ENCODE results near the gene HEATR1.

The HEATR1 gene

GRCh38 chr1:236603991-236604904 is at the start of gene HEATR1:
Gene HEATR1 (minus strand): TSS chr1:236604516. CDS start chr1:236604095, 421 bp downstream.
- no peak for TF ChIP-seq CTCF (IDR thresholded peaks at IDR 0.05; ENCODE audit: low read depth, low read length)
- H3K4me3 ChIP-seq (ENCODE audit: low read depth, low read length) = peak within 1 kb of the TSS; percentile 94

DNA sequence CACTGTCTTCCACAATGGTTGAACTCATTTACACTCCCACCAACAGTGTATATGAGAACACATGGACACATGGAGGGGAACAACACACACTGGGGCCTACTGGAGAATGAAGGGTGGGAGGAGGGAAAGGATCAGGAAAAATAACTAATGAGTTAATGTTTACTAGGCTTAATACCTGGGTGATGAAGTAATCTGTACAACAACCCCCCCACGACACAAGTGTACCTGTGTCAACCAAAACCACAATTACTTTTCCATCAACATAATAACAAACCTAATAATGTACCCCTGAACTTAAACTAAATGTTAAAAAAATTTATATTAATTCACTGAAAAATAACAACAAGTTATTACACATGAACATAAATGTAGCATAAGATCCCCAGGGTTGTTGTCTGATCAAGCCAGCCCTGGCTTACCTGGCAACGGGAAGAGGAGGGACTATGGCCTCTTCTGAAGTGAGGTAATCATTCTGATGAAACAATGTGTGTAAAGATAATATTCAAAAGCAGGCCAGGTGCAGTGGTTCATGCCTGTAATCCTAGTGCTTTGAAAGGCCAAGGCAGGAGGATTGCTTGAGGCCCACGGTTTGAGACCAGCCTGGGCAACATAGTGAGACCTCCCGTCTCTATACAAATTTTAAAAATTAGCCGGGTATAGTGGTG is 40.8 kb upstream of the HEATR1 start:
- no peak overlapping the region for H3K4me3 ChIP-seq (ENCODE audit: low read depth, low read length)
- TF ChIP-seq CTCF (IDR thresholded peaks at IDR 0.05; ENCODE audit: low read depth, low read length) = no peak

DNA sequence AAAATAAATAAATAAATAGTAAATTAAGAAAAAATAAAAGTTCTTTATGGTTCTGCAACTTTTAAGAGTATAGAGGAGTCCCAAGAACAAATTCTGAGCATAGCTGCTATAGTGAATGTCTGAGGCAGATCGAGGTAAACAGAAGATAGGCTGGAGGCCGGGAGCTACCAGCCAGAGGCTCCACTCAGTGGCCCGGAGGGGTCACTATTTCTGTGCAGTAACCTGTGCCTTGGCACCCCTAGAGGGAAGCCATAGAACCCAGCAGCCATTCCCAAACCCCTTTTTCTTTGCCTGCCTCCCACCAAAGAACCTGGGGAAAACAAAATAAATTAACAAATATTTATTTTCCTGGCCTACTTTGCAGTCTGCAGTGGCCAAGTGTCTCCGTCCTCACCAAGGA is 38.4 kb upstream of the HEATR1 start:
- TF ChIP-seq CTCF (IDR thresholded peaks at IDR 0.05; ENCODE audit: low read depth, low read length) = no peak
- no peak overlapping the region for H3K4me3 ChIP-seq (ENCODE audit: low read depth, low read length)

GRCh38 chr1:236639686-236640085 is 35.4 kb upstream of the HEATR1 start:
- H3K4me3 ChIP-seq (ENCODE audit: low read depth, low read length) = no peak overlapping the region
- TF ChIP-seq CTCF (IDR thresholded peaks at IDR 0.05; ENCODE audit: low read depth, low read length) = no peak

DNA sequence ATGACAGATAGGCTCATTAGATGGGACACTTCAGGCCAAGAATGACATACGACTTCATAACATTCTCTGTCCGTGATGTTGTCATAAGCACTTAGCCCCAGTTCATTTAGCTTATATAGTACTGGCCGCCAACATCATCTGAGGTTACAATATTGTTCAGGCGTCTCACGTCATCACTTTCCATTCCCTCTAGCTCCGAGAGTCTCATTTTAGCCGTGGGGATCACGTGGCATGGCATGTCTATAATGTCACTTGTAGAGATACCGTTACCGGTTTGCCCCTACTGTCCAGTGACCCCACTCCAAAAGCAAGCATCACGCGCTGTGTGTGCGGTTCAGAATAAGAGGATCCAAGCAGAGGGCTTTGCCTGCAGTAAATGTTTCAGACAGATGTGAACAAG is 34.6 kb upstream of the HEATR1 start:
- no peak overlapping the region for H3K4me3 ChIP-seq (ENCODE audit: low read depth, low read length)
- no peak for TF ChIP-seq CTCF (IDR thresholded peaks at IDR 0.05; ENCODE audit: low read depth, low read length)

DNA sequence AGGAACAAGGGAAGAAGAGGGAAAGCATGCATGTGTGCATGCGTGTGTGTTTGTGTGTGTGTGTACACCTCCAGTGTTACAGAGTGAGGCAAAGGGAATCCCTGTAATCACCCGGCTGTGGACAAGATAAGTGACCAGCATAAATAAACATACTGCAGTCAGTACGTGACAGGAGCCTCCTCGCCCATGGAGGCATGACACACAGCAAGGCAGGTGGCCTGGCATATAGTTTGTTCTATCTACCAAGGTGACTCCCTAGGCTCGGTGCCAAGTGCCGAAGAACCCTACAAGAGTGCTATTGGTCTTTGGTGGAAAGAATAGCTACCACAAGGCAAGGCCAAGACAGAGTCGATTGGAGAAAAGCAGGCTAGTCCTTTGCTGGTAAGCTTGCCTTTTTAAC is 31.7 kb upstream of the HEATR1 start:
- H3K4me3 ChIP-seq (ENCODE audit: low read depth, low read length) = no peak overlapping the region
- no peak for TF ChIP-seq CTCF (IDR thresholded peaks at IDR 0.05; ENCODE audit: low read depth, low read length)

Data from WI38 (cell line).